Uterus (tissue), 4 donors: ENCODE measurements around the gene AKAP12. TPM values are rescaled to one million over a fixed set of nuclear protein-coding genes. Genes with fewer than 3 reads are reported as not detected.

Experiments
- DNase-seq, 2 donors: peaks; one replicate each; pipeline ENCODE4 v3.0.0-alpha.2; 2019 to 2020
- H3K27ac ChIP-seq, 2 donors: fragments of 200-600 bp; sonication (generic); 1 replicate in 1 of 2; 2 replicates in 1 of 2; pipeline ENCODE4 v1.5.1; 2016 to 2018
- H3K27me3 ChIP-seq, 2 donors: fragments of 200-600 bp; sonication (generic); one replicate each; pipeline ENCODE4 v1.5.1; 2018 to 2019; ENCODE audit warnings: control low read depth in 1 of 2
- H3K36me3 ChIP-seq, 2 donors: fragments of 200-600 bp; sonication (generic); one replicate each; pipeline ENCODE4 v1.5.1; 2019; ENCODE audit warnings: control low read depth in 1 of 2
- H3K4me1 ChIP-seq, 2 donors: fragments of 200-600 bp; sonication (generic); one replicate each; pipeline ENCODE4 v1.5.1; 2018 to 2019; ENCODE audit warnings: control low read depth in 1 of 2
- H3K4me3 ChIP-seq, 2 donors: fragments of 200-600 bp; sonication (generic); 1 replicate in 1 of 2; 2 replicates in 1 of 2; pipeline ENCODE4 v1.5.1; 2018 to 2019; ENCODE audit warnings: mild to moderate bottlenecking in 1 of 2
- H3K9me3 ChIP-seq, 2 donors: fragments of 200-600 bp; sonication (generic); one replicate each; pipeline ENCODE4 v1.5.1; 2019; ENCODE audit warnings: control low read depth in 1 of 2
- CTCF ChIP-seq, 4 experiments: fragments of 200-600 bp in 2 of 4; fragments of 450-650 bp in 2 of 4; sonication (generic) in 2 of 4; IDR thresholded peaks; one replicate each; pipeline ENCODE4 v1.5.1; 2016 to 2019; ENCODE audit warnings: antibody characterized with exemption in 4 of 4, mild to moderate bottlenecking in 2 of 4, moderate library complexity in 1 of 4
- POLR2A ChIP-seq, 2 donors: fragments of 450-650 bp; IDR thresholded peaks; one replicate each; pipeline ENCODE4 v1.6.1; 2016; ENCODE audit warnings: antibody characterized with exemption in 2 of 2, mild to moderate bottlenecking in 1 of 2, moderate library complexity in 1 of 2
- intact Hi-C: fragments of 100-400 bp; cut with DNase I; formaldehyde crosslinking; loops from one replicate; pipeline ENCODE4 v1.15.1; 2023; ENCODE audit warnings: low total_unique reads
- total RNA-seq, 4 donors: library from RNA; depleted of rRNA in 3 of 4; stranded (reverse); fragments of >200 nt in 3 of 4; gene quantifications; one replicate each; pipeline versions ENCODE4 v1.1.0 to v1.2.4, GENCODE V29; 2014 to 2023
- donor health status: DM: yes; HTN: yes; CAD: no.

AKAP12 gene
- total RNA-seq, 4 donors from 2014 or later, result 47.6 to 218 (median 70.2) TPM

GRCh38 chr6:151215999-151216398 lies 23.8 kb upstream of the AKAP12 start:
- Histone ChIP-seq H3K4me3 (no peak overlapping the region), H3K9me3 (no peaks in the 10 kb centered on the region), H3K27ac (no peak overlapping the region), H3K36me3 (no peaks in the 10 kb centered on the region), H3K4me1 (no peaks in the 10 kb centered on the region), H3K27me3 (no peaks in the 10 kb centered on the region)
- DNase-seq, result no peak
- intact Hi-C loops, result no loop called here
- TF ChIP-seq POLR2A (IDR thresholded peaks at IDR 0.05) (no peak), CTCF (IDR thresholded peaks at IDR 0.05) (no peak)

- no peaks in the 10 kb centered on the region for H3K4me1 ChIP-seq
Observed at GRCh38 chr6:151216804-151217203, 23.0 kb upstream of the AKAP12 start.

GRCh38 chr6:151219192-151219591 lies 20.6 kb upstream of the AKAP12 start:
- Histone ChIP-seq H3K27ac (no peak overlapping the region), H3K4me3 (no peak overlapping the region), H3K36me3 (no peaks in the 10 kb centered on the region), H3K4me1 (no peaks in the 10 kb centered on the region), H3K27me3 (no peaks in the 10 kb centered on the region), H3K9me3 (no peaks in the 10 kb centered on the region)
- TF ChIP-seq CTCF (IDR thresholded peaks at IDR 0.05) (no peak), POLR2A (IDR thresholded peaks at IDR 0.05) (no peak)
- intact Hi-C loops, result no loop called here
- no peak for DNase-seq

More at GRCh38 chr6:151216804-151217203, 23.0 kb upstream of the AKAP12 start:
- H3K9me3 ChIP-seq, result no peaks in the 10 kb centered on the region
- no peak for TF ChIP-seq POLR2A (IDR thresholded peaks at IDR 0.05)
- H3K27ac ChIP-seq, result no peak overlapping the region
- no peak for DNase-seq
- no peak overlapping the region for H3K4me3 ChIP-seq
- H3K36me3 ChIP-seq, result no peaks in the 10 kb centered on the region
- H3K27me3 ChIP-seq, result no peaks in the 10 kb centered on the region
- intact Hi-C loops, result no loop called here

- no peak for DNase-seq
- Histone ChIP-seq H3K4me1 (no peaks in the 10 kb centered on the region), H3K9me3 (no peaks in the 10 kb centered on the region), H3K36me3 (no peaks in the 10 kb centered on the region), H3K27me3 (no peaks in the 10 kb centered on the region), H3K27ac (no peak overlapping the region), H3K4me3 (no peak overlapping the region)
- TF ChIP-seq CTCF (IDR thresholded peaks at IDR 0.05), result no peak
- TF ChIP-seq POLR2A (IDR thresholded peaks at IDR 0.05), result no peak
- intact Hi-C loops, result no loop called here
Observed at GRCh38 chr6:151224076-151224475, 15.7 kb upstream of the AKAP12 start.

GRCh38 chr6:151225919-151226318 lies 13.8 kb upstream of the AKAP12 start:
- H3K9me3 ChIP-seq, result no peaks in the 10 kb centered on the region

More at GRCh38 chr6:151225919-151226318, 13.8 kb upstream of the AKAP12 start:
- TF ChIP-seq POLR2A (IDR thresholded peaks at IDR 0.05) (no peak), CTCF (IDR thresholded peaks at IDR 0.05) (no peak)
- H3K27me3 ChIP-seq, result no peaks in the 10 kb centered on the region
- no peak overlapping the region for H3K4me3 ChIP-seq
- no peak overlapping the region for H3K27ac ChIP-seq
- DNase-seq, result no peak
- intact Hi-C loops, result no loop called here
- no peaks in the 10 kb centered on the region for H3K4me1 ChIP-seq
- H3K36me3 ChIP-seq, result no peaks in the 10 kb centered on the region
